K562 (cell line): Measurements from ENCODE around the gene MANBA.

Experiments used
- CREB5 ChIP-seq: fragments of 250-450 bp; sonication (Bioruptor Pico); IDR thresholded peaks from 2 replicates; pipeline ENCODE4 v1.5.0; 2020; ENCODE audit warnings: mild to moderate bottlenecking
- ZNF551 ChIP-seq: fragments of 250-450 bp; sonication (Bioruptor Pico); IDR thresholded peaks from 2 replicates; pipeline ENCODE4 v1.5.0; 2021; ENCODE audit warnings: mild to moderate bottlenecking, moderate library complexity
- TF ChIP-seq, protein P1 (sequence below): sonication (generic); formaldehyde crosslinking; IDR thresholded peaks from 2 replicates; pipeline ENCODE4 v1.8.0; 2022; ENCODE audit warnings: missing genetic modification reagents, mild to moderate bottlenecking, borderline replicate concordance

DNA sequence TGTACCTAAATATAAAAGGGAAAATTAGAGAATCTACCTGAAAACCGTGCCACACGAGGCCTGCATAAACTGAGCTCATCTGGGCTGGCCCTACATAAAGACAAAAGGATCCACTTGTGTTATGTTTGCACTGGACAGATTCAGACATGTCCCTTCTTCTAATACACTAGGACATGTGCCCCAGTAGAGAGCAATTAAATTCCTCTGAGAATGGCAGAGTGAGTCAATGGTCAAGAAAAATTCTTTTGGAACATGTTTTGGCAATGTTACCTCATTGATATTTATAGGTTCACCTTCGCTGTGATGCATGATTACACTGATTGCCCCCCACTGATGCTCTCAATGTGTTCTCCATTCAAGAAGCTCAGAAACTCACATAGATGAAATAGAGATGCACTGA lies 95.2 kb downstream of the MANBA start:
- no peak for TF ChIP-seq ZNF551 (CRISPR knock-in tag)
- TF ChIP-seq CREB5 (CRISPR knock-in tag), result no peak
- TF ChIP-seq, protein P1, sequence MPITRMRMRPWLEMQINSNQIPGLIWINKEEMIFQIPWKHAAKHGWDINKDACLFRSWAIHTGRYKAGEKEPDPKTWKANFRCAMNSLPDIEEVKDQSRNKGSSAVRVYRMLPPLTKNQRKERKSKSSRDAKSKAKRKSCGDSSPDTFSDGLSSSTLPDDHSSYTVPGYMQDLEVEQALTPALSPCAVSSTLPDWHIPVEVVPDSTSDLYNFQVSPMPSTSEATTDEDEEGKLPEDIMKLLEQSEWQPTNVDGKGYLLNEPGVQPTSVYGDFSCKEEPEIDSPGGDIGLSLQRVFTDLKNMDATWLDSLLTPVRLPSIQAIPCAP (CRISPR knock-in tag), result no peak
